Astrocyte of the cerebellum (primary cell): ENCODE measurements around the gene AURKB.

Experiments
- DNase-seq: peaks from one replicate; pipeline ENCODE4 v3.0.0-alpha.2; 2011; ENCODE audit warnings: low read depth
- H3K4me3 ChIP-seq: 2 replicates; pipeline ENCODE4 v1.5.1; 2011; ENCODE audit warnings: mild to moderate bottlenecking, low read depth, low read length, moderate library complexity
- CTCF ChIP-seq: IDR thresholded peaks from 2 replicates; pipeline ENCODE4 v1.5.1; 2012; ENCODE audit warnings: low read length, low read depth, moderate library complexity, mild to moderate bottlenecking; ENCODE audit errors: missing control alignments
- in situ Hi-C: cut with HindIII; loops from 2 replicates; pipeline ENCODE4 v1.10.0; 2017; ENCODE audit warnings: low sequenced_read_pairs

Gene AURKB

GRCh38 chr17:8204761-8205555, 5.4 kb downstream of the AURKB start:
- in situ Hi-C loops, result no loop called here
- no peak overlapping the region for H3K4me3 ChIP-seq
- no peak for TF ChIP-seq CTCF
- DNase-seq, result no peak

DNA sequence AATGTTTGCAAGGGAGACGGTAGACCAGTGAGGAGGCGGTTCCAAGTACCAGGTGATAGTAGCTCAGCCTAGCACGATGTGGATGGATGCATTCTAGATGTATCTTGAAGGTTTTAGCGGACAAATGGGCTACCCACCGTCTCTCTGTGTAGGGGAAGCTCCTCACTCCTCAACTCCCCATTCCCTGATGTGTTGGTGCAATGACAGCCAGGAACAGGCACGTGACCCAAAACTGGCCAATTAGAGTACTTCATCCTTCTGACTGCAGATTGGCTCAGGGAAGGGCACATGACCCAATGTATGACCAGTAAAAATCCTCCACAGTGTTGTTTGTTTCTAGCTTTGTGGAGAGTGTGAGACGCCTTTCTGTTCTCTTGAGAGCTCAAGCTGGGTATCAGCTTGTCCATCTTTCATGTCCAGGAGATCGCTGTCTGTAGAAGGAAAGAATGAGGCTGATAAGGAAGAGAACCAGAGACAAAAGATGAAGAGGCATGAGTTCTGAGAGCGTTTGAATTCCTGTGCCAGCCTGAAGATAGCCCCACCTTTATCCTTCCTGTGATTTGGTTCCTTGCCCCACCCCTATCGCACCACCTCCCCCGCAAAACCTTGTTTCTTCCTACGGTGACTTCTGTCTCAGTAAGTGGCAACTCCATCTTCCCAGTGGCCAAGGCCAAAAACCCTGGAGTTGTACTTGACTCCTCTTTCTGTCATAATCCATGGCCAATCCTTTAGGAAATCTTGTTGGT, 18.1 kb downstream of the AURKB start:
- DNase-seq, result peak; percentile 80
- in situ Hi-C loops, result loop anchor here (25.0 kb wide), 1 partner anchor 120 kb away; the partner anchor contains the start of gene ARHGEF15
- TF ChIP-seq CTCF, result no peak
- H3K4me3 ChIP-seq, result peak overlapping the region; percentile 15

GRCh38 chr17:8190506-8190905, 19.9 kb downstream of the AURKB start:
- no peak for TF ChIP-seq CTCF
- DNase-seq, result no peak
- in situ Hi-C loops, result loop anchor here (25.0 kb wide), 1 partner anchor 122 kb away; the partner anchor contains the start of gene ARHGEF15
- peak overlapping the region; percentile 96 for H3K4me3 ChIP-seq

- in situ Hi-C loops, result loop anchor here (25.0 kb wide), 1 partner anchor 122 kb away; the partner anchor contains the start of gene ARHGEF15
- no peak for TF ChIP-seq CTCF
- H3K4me3 ChIP-seq, result peak within 1 kb of the TSS; percentile 96
- DNase-seq, result peak; percentile 95
Measured at GRCh38 chr17:8189711-8190477, 20.5 kb downstream of the AURKB start, which contains the start of gene BORCS6. BORCS6 (minus strand) TSS chr17:8190180; CDS start chr17:8190140, 40 bp downstream.

GRCh38 chr17:8189041-8189710, 21.2 kb downstream of the AURKB start:
- in situ Hi-C loops, result loop anchor here (25.0 kb wide), 1 partner anchor 123 kb away; the partner anchor contains the start of gene ARHGEF15
- peak overlapping the region; percentile 96 for H3K4me3 ChIP-seq
- no peak for DNase-seq
- TF ChIP-seq CTCF, result no peak
